HepG2 (cell line): ENCODE measurements around the gene MIA3. TPM values are rescaled to one million over a fixed set of nuclear protein-coding genes. Genes with fewer than 3 reads are reported as not detected.

Source experiments
- ATAC-seq: fragments of 200-7000 bp; cut with Tn5 transposase; 3 replicates; pipeline ENCODE4 v1.9.1; 2020; ENCODE audit warnings: mild to moderate bottlenecking, moderate library complexity
- BruUV-seq: library from RNA; stranded (reverse); fragments of 400-500 nt; replicated peaks from 2 replicates; lab custom pipeline; 2021; lab: Mats Ljungman, UMichigan
- CTCF ChIA-PET: fragments of 300-600 bp; formaldehyde crosslinking; extraction: SDS; loops from one replicate; lab custom pipeline; 2021; ENCODE audit warnings: low total read pairs, inconsistent platforms, low intra/inter-chr PET ratio; lab: Yijun Ruan, JAX
- POLR2A ChIA-PET: fragments of 350-600 bp; sonication (Branson Sonifier 250); formaldehyde crosslinking; loops from one replicate; lab custom pipeline; 2020; ENCODE audit warnings: antibody characterized with exemption, inconsistent platforms; lab: Yijun Ruan, JAX
- DNase-seq: peaks from one replicate; pipeline ENCODE4 v3.0.0-alpha.2; 2015; ENCODE audit warnings: low spot score
- FAIRE-seq: peaks from 3 replicates; lab custom pipeline; 2011; peaks lifted over from hg19 to GRCh38; lab: Jason Lieb, UNC
- H2AFZ ChIP-seq: one replicate; pipeline ENCODE4 v1.6.1; 2011; ENCODE audit warnings: low read length, inconsistent platforms
- H3K27ac ChIP-seq: fragments of 300-600 bp; 3 replicates; pipeline ENCODE4 v1.8.0; 2011; ENCODE audit warnings: mixed run types, mild to moderate bottlenecking, mixed read lengths, low read length, inconsistent platforms; ENCODE audit not compliant: insufficient read depth; ENCODE audit errors: extremely low read length
- H3K27me3 ChIP-seq, 2 experiments: fragments of 200-600 bp in 1 of 2; 2 replicates in 1 of 2; 3 replicates in 1 of 2; pipeline versions ENCODE4 v1.6.0 to v1.8.0; 2011; ENCODE audit warnings: low read length in 2 of 2, mild to moderate bottlenecking in 2 of 2, moderate library complexity in 2 of 2, inconsistent platforms in 1 of 2; ENCODE audit not compliant: insufficient read depth in 2 of 2, control insufficient read depth in 1 of 2
- H3K36me3 ChIP-seq, 2 experiments: fragments of 200-600 bp in 1 of 2; replicated peaks in 1 of 2; 2 replicates in 1 of 2; 3 replicates in 1 of 2; pipeline versions ENCODE4 v1.5.1 to v1.8.0; 2011; ENCODE audit warnings: low read length in 2 of 2, inconsistent platforms in 1 of 2; ENCODE audit not compliant: insufficient read depth in 2 of 2, control insufficient read depth in 1 of 2
- H3K4me1 ChIP-seq: 2 replicates; pipeline ENCODE4 v1.5.1; 2012; ENCODE audit warnings: low read length, inconsistent platforms; ENCODE audit not compliant: insufficient read depth
- H3K4me2 ChIP-seq: 2 replicates; pipeline ENCODE4 v1.6.0; 2011; ENCODE audit warnings: low read depth, low read length, inconsistent platforms
- H3K4me3 ChIP-seq, 3 experiments: fragments of 200-600 bp in 1 of 3; sonication (generic), shearing (Covaris generic) in 1 of 3; replicated peaks in 1 of 3; 2 replicates each; pipeline ENCODE4 v1.5.1; 2011 to 2016; ENCODE audit warnings: low read length in 3 of 3, inconsistent platforms in 2 of 3, low read depth in 2 of 3, mild to moderate bottlenecking in 2 of 3, control low read depth in 1 of 3, mixed read lengths in 1 of 3; ENCODE audit not compliant: insufficient read depth in 1 of 3
- H3K79me2 ChIP-seq: one replicate; pipeline ENCODE4 v1.6.1; 2011; ENCODE audit warnings: low read length, inconsistent platforms; ENCODE audit not compliant: insufficient read depth
- H3K9ac ChIP-seq: 2 replicates; pipeline ENCODE4 v1.6.0; 2011; ENCODE audit warnings: mild to moderate bottlenecking, low read depth, low read length, inconsistent platforms; ENCODE audit not compliant: insufficient read depth
- H3K9me3 ChIP-seq: 2 replicates; pipeline ENCODE4 v1.5.1; 2012; ENCODE audit warnings: mild to moderate bottlenecking, low read length
- H4K20me1 ChIP-seq: 2 replicates; pipeline ENCODE4 v1.6.0; 2011; ENCODE audit warnings: inconsistent platforms, mild to moderate bottlenecking, low read length, moderate library complexity; ENCODE audit not compliant: insufficient read depth
- DZIP1 ChIP-seq: sonication (generic); formaldehyde crosslinking; IDR thresholded peaks from 2 replicates; pipeline ENCODE4 v1.5.0; 2020; ENCODE audit warnings: mild to moderate bottlenecking, missing genetic modification reagents
- ZBTB40 ChIP-seq, 2 experiments: fragments of 450-650 bp in 1 of 2; sonication (generic) in 1 of 2; formaldehyde crosslinking in 1 of 2; IDR thresholded peaks; 2 replicates each; pipeline versions ENCODE4 v1.6.1 to v1.8.0; 2016 to 2022; ENCODE audit warnings: antibody characterized with exemption in 1 of 2, mild to moderate bottlenecking in 1 of 2, missing genetic modification reagents in 1 of 2
- ZNF484 ChIP-seq: sonication (generic); formaldehyde crosslinking; IDR thresholded peaks from 2 replicates; pipeline ENCODE4 v1.5.1; 2020; ENCODE audit warnings: mild to moderate bottlenecking, low read depth, missing genetic modification reagents, borderline replicate concordance
- WGBS: methylation state at CpG from one replicate; pipeline ENCODE4 v1.1.6; 2017; ENCODE audit warnings: low lambda C conversion rate; 5-methylcytosine and 5-hydroxymethylcytosine counted together
- in situ Hi-C: cut with HindIII; loops from 2 replicates; pipeline ENCODE4 v1.10.0; 2017; ENCODE audit warnings: low pct_unique_long_range_greater_than_20kb; ENCODE audit not compliant: extremely low pct_ligation_motif_present
- intact Hi-C: fragments of 100-400 bp; cut with micrococcal nuclease; formaldehyde crosslinking; loops from one replicate; pipeline ENCODE4 v1.10.0; 2022; ENCODE audit not compliant: unreplicated experiment
- polyA plus RNA-seq, 8 experiments: library from polyadenylated mRNA; depleted of rRNA in 3 of 8; stranded (reverse) in 7 of 8; unstranded in 1 of 8; fragments of >200 nt; fragmentation: Illumina TruSeq in 4 of 8; extraction: Trizol in 4 of 8; gene quantifications; 2 replicates each; pipeline versions ENCODE4 v1.2.1 to v1.2.3, GENCODE V29; 2011 to 2016; ENCODE audit warnings: low read depth in 4 of 8, missing spikeins in 1 of 8, mixed read lengths in 1 of 8; ENCODE audit not compliant: insufficient read depth in 1 of 8
- total RNA-seq, 5 experiments: library from RNA; depleted of rRNA; stranded (reverse); fragments of >200 nt; fragmentation: Illumina TruSeq; extraction: Trizol; gene quantifications; 2 replicates each; pipeline ENCODE4 v1.2.3, GENCODE V29; 2016; ENCODE audit warnings: low read depth in 1 of 5

MIA3 gene
- total and polyA plus RNA-seq, 2 of the 13 experiments (the other 11 are each of a cell fraction or from before 2014, with no cell fraction given) = 45.6 to 48.7 TPM

- Histone ChIP-seq H3K79me2 (peaks cover 11% of the 10 kb centered on the region), H3K36me3 (peaks cover 7 to 30% of the 10 kb centered on the region in 2 experiments; a peak in 4 of 5 replicates), H3K4me2 (no peak overlapping the region), H3K27me3 (no peaks in the 10 kb centered on the region; a peak in 2 of 5 replicates), H3K9ac (no peak overlapping the region), H3K27ac (no peak overlapping the region), H3K4me1 (peaks cover 7% of the 10 kb centered on the region; the same call in 1 of the 2 replicates), H3K4me3 (no peak overlapping the region), H3K9me3 (no peaks in the 10 kb centered on the region), H2AFZ (no peak overlapping the region), H4K20me1 (no peaks in the 10 kb centered on the region)
- ChIA-PET POLR2A (no interaction called here), CTCF (no interaction called here)
- no peak for TF ChIP-seq DZIP1 (CRISPR knock-in tag)
- TF ChIP-seq ZBTB40 (IDR thresholded peaks at IDR 0.05) = no peak
- TF ChIP-seq ZBTB40 (CRISPR knock-in tag; IDR thresholded peaks at IDR 0.05) = peak; percentile 89
- no peak for TF ChIP-seq ZNF484 (CRISPR knock-in tag)
- ATAC-seq = no peak
- intact Hi-C loops = no loop called here
- no peak for FAIRE-seq
- DNase-seq = no peak
- in situ Hi-C loops = loop anchor here (10.0 kb wide), 1 partner anchor 252 kb away; no protein-coding TSS in a partner anchor
- no TSS peak for BruUV-seq
- WGBS = 100% methylated on average over 2 of the region's 2 CpGs
Observed at GRCh38 chr1:222716393-222716792, 98.5 kb downstream of the MIA3 start.
